C4-2B (cell line): Measurements from ENCODE around the gene RNF13.

Source experiments
- CTCF ChIP-seq: fragments of 450-650 bp; conservative IDR thresholded peaks from 2 replicates; pipeline ENCODE4 v1.5.1; 2017; ENCODE audit warnings: mild to moderate bottlenecking
- ZFX ChIP-seq: fragments of 450-650 bp; IDR thresholded peaks from 2 replicates; pipeline ENCODE4 v1.6.1; 2017

DNA sequence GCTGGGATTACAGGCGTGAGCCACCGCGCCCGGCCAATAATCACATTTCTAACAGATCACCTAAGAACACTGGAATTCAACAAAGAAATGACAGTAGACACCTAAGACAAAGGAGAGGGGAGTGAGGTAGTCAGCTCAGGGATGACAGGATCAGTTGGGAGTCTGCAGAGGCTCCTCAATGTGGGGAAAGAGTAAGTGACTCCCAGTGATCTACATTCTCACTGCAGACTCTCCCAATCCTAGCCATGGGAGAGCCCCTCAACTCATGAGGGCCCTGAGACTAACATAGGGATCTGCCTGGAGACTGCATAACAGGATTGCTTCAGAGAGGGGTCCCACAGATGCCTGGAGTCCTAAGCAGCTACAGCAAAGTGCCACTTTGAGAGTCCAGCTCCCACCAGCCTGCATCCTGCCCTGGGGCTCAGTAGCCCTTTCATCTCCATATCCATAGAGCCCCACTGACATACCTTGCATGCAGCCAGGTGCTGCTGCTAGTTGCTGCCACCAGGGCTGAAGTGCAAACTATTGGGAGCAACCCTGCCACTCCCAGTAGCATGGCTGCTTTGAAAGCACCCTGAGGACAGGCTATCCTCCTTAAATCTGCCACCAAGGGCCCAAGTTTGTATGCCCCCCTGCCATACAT lies 179.5 kb downstream of the RNF13 start:
- no peak for TF ChIP-seq ZFX
- no peak for TF ChIP-seq CTCF
